ENCODE results near the gene NBL1.
"Not testable (repeated sequence)": the region's sequence is repeated elsewhere in the genome, so short reads cannot be mapped to it uniquely, and the experiment has no call there.

NBL1 gene

GRCh38 chr1:19623523-19623922 lies 20.6 kb upstream of the NBL1 start:
- no peak for DNase-seq

DNA sequence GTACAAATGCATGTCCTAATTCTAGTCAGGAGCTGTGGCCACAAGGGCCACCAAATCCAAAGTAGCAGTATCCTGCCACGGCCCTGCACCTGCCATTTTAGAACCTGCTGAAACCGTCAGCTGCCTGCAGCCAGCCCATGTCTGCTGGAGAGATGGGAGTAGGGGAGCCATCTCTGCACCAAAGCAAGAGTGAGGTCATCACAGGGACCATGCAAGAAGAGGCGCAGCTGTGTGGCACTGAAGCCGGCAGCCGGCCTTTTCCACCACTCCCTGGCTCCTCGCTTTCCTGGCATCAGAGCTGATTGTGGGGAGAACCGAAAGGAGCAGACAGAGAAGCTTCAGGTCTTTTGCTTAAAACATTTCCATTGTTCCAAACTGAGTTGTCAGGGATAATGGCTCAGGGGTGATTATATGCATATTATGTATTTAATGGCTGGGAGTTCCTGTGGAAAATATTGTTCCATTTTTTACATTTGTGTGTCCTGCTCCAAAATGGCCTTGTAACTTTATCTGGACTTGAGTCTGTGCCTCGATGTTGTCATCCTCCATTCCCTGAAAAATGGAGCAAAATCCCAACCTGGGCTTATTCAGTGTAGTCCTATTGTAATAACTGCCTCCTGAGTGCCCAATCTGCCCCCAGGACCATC lies 18.7 kb upstream of the NBL1 start:
- no peak for DNase-seq

DNA sequence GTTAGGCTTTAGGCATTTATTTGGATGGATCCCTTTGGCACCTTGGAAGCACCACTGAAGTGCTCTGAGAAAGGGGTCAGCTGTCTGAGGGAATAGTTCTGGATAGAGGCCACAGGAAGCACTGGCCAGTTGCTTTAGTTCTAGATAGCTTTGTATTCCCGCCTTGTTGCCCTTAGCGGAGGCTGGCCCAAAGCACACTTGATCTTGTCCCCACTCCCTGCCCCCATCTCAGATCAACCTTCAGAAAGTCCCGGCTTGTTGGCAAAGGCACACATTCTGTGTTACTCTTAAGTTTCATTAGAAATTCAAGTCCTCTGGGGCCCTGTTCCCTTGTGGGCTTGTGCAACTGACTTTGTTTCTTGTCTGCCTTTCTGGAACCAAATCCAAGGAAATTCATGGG lies 15.2 kb upstream of the NBL1 start:
- no peak for DNase-seq

DNA sequence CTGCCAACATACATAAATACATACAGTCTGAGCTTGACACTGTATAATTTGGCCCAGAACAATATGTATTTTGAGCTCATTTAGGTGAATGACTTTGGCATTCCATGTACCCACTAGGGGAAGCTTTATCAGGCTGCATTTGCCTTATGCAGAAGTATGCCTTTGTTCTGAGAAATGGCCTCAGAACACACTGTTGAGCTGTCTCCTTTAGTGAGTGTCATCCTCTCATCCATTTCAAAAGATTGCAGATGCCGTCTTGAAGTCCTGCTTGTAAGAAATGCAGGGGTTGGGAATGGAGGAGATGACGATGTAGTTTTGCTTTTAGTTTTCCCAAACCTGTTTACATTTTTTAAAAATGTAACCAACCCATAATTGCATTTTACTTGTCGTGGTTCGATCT lies 14.8 kb upstream of the NBL1 start:
- no peak for DNase-seq

GRCh38 chr1:19630192-19630591 lies 13.9 kb upstream of the NBL1 start:
- not testable (repeated sequence) for DNase-seq

DNA sequence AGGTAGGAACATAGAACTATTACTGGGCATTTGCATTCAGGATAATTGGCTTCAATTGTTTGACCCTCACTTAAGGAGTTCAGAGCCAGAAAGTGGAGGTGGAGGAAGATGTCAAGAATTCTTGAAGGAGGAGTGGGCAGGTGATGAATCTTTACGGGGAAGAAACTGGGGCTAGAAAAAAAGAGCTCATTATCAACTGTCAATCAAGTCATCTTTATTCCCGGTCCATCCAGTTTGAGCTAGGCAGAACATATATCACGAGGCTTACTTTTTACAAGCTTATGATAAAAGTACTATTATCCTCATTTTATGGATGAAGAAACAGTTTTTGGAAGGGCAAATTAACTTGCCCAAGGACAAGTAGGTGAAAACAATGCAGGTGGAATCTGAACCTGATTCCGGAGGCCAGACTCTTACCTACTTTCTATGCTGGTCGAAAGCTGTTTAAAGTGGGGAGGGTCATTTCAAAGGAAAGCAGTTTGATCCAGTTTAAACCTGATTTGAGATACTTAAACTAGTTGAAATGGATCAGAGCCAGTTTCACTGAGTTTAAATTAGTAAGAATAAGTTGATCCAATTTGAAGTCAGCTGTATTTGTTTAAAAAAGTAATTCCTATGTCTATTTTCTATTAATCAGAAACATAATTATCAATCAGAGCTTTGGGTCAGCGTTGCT lies 13.3 kb upstream of the NBL1 start:
- no peak for DNase-seq

- DNase-seq = no peak
Observed at GRCh38 chr1:19632211-19632610, 11.9 kb upstream of the NBL1 start.

DNA sequence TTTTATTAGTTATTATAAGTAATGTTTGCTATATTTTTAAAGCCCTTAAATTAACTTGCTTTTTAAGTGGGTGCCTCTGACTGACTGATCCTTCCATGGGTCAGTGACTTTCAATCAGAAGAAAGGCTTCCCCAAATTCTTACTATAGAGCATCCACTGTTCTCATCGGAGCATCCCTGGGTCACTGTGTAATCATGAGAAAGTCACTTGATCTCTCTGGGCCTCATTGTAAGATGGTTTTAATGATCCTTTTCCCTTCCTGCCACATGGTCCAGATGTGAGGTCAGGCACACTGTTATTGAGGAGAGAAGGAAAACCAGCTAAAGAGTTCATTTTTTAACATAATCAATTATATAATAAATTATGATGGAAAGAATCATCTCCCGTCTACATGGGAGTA lies 11.0 kb upstream of the NBL1 start:
- DNase-seq = no peak

- not testable (repeated sequence) for DNase-seq
Observed at GRCh38 chr1:19635064-19635463, 9.0 kb upstream of the NBL1 start.

DNA sequence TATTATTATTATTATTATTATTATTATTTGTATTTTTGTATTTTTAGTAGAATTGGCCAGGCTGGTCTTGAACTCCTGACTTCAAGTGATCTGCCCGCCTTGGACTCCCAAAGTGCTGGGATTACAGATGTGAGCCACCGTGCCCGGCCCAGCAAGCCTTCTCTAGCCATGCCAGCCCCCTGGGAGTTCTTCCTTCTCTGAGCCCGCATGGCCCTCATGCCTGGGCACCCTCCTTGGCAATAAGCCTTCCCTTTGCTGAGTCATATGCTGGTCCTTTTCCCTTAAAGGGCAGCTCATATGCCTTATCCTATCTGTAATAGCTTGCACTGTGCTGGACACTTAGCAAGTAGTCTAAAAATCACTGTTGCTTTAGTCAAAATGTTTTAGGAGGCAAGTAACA lies 8.5 kb upstream of the NBL1 start:
- DNase-seq = no peak

DNA sequence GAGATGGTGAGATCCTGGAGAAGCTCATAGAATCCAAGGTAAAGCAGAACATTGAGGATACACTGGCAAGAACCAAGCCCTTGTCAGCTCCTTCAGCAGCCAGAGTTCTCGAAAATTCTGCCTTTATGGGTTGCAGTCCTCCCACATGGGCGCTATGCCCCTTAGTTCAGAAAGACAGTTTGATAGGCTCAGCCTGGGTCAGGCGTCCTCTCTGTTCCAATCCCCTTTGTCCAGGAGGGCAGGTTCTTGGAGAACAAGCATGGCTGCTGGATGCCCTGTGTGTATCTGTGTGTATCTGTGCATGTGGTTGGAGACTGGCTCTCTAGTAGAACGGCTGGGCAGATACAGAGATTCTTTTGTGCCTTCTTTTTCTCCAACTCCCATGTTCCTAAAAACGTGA lies 8.0 kb upstream of the NBL1 start:
- DNase-seq = no peak

- DNase-seq = not testable (repeated sequence)
Observed at GRCh38 chr1:19636749-19637148, 7.4 kb upstream of the NBL1 start.

DNA sequence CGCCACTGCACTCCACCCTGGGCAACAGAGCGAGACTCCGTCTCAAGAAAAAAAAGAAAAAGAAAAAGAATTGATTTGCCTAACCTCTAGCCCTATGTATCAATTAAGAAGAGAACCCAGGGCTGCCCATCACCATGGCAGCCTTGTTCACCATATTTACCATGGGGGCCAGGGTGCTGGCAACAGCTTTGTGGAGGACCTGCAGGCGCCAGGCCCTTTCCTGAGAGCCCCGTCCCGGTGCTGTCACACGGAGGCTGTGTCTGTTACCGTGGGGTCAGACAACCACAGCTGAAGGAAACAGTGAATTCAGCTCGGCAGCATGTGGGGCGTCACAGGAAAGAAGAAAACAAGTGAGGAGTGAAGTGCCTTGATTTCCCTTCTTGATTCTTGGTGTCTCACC lies 6.5 kb upstream of the NBL1 start:
- DNase-seq = no peak

GRCh38 chr1:19639228-19639627 lies 4.9 kb upstream of the NBL1 start:
- DNase-seq = not testable (repeated sequence)

- DNase-seq = no peak
Observed at GRCh38 chr1:19639999-19640362, 4.1 kb upstream of the NBL1 start.

DNA sequence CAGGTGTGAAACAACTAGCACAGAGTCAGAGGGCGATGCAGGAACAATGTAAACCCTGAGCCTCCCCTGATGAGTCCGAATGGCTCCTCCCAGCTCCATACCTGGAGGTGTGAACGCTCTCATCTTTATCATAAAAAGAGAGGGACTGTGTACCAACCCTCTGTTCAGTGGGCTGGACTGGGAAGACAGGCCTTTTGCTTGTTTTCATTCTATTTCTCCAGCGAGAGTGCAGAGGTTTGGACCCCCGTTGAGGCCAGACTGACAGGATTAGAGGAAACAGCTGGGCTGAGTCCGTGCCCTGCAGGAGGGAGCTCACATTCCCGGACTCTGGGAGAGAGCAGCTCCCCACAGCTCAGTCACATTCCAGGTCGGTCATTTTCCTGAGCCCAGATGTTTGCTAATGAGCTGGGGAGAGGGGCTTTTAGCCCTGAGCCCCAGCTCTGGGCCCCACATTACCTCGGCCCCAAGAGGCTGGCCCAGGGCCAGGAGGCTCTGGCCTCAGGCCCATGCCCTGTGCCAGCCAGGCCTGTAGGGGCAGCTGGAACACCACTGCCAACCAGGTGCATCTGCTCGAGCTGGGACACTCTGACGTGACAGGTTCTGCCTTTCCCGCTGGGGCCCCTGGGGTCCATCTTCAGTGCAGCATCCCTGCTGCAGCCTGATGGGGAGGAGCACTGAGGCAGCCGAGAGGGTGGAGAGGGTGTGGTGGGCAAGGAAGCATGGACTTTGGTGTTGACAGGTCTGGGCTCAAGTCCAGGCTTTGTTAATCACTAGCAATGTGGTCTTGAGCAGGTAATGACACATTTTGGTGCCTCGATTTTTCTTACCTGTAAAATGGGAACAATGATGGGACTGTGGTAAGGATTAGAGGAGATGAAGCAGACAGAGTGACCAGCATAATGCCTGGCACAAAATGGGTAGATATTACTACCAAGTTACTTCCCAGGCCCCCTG lies 3.5 kb upstream of the NBL1 start:
- DNase-seq = no peak

- no peak for DNase-seq
Observed at GRCh38 chr1:19643121-19643520, 990 bp upstream of the NBL1 start.

GRCh38 chr1:19644395-19644680 lies 227 bp downstream of the NBL1 start:
- DNase-seq = no peak

GRCh38 chr1:19644681-19645410 lies 735 bp downstream of the NBL1 start:
- DNase-seq = peak; percentile 31 to 49

DNA sequence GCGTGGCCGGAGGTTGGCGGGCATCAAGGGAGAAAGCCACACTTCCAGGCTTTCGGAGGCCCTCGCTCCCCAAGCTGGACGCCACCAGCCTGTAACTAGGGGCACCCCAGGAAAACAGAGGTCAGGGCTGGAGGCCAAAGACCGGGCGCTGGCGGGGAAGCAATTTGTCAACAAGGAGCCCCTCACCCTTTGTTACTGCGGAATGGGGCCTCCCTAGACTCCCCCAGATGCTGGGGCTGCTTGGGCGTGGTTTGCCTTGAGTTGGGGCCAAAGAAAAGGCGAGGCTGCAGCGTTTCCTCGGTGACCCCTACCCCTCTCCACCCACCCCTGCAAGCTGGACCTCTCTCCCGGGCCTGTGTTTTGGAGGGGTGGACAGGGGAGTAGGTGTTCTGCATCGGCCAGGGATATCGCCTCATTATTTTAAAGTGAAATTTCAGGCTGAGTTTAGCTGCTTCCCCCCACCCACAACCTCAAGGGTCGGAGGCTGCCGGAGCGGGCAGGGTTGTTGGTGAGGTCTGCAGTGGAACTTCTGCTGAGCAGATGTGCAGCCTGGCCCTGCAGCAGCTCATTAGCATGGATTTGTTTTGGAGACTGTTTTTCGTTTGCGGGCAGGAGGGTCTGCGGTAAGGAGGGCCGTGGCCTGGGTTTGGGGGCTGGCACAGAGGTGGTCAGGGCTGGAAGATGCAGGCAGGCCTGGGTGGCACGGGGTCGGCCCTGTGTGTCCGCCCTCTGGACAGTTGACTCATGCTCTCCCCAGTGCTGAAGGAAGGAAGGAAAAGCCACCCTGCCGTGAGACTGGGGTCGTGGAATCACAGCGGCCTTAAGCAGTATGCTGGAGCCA lies 1.5 kb downstream of the NBL1 start:
- DNase-seq = no peak

DNA sequence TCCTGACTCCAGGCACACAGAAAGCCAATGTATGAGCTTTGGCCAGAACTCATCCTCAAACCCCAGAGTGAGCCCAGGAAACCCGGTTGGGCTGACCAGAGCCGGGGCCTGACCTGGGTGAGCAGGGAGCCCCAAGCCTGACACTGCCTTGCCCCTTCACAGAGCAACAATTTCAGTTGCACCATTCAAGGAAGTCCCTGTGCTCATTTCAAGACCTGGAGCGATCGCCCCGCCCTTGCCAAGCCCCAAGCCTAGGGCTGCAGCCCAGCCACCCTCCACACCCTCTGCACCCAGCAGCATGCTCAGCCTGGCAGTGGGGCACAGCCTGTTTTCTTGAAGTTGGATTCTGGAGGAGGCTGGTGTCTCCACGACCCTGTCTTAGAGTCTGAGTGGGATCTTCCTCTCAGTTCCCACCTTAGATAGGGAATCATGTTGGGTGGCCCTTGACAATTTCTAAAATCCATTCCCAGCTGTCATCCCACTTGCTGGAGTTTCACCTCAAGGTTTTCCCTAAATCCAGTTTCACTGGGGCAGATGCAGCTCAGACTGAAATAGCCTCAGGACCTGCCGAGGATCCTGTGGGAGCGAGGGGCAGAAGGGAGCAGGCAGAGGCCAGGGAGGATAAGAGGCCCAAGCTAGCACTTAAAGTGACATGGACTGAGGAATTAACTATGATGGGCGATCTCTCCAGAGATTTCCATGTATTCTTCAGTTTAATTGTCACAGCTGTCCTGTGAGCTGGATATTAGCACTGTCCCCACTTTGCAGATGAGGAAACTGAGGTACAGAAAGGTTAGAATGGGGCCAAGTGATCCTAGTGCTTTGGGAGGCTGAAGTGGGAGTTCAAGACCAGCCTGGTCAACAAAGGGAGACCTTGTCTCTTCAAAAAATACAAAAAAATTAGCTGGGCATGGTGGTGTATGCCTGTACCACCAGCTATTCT lies 2.5 kb downstream of the NBL1 start:
- no peak for DNase-seq
